Liver (tissue), 10 donors: ENCODE measurements around the gene BCR. TPM values are rescaled to one million over a fixed set of nuclear protein-coding genes. Genes with fewer than 3 reads are reported as not detected.
"Not testable (repeated sequence)": the region's sequence is repeated elsewhere in the genome, so short reads cannot be mapped to it uniquely, and the experiment has no call there.

Experiments
- DNase-seq: peaks from one replicate; pipeline ENCODE4 v3.0.0-alpha.2; 2017; ENCODE audit warnings: low spot score
- H3K27ac ChIP-seq, 2 donors: one replicate each; pipeline ENCODE4 v1.7.0; 2013; ENCODE audit warnings: inconsistent platforms in 2 of 2, low read length in 2 of 2, control low read depth in 1 of 2, low read depth in 1 of 2, mild to moderate bottlenecking in 1 of 2
- H3K27me3 ChIP-seq, 4 donors: one replicate each; pipeline versions ENCODE4 v1.6.1 to v1.7.0; 2013; ENCODE audit warnings: low read length in 3 of 4, inconsistent platforms in 1 of 4, mild to moderate bottlenecking in 1 of 4, moderate library complexity in 1 of 4; ENCODE audit not compliant: control insufficient read depth in 4 of 4, insufficient read depth in 4 of 4
- H3K36me3 ChIP-seq, 4 donors: one replicate each; pipeline versions ENCODE4 v1.6.1 to v1.7.0; 2013; ENCODE audit warnings: low read length in 3 of 4, mild to moderate bottlenecking in 3 of 4, low read depth in 1 of 4, moderate library complexity in 1 of 4; ENCODE audit not compliant: control insufficient read depth in 4 of 4, insufficient read depth in 3 of 4
- H3K4me1 ChIP-seq, 4 donors: one replicate each; pipeline versions ENCODE4 v1.6.1 to v1.7.0; 2013; ENCODE audit warnings: low read length in 3 of 4, mild to moderate bottlenecking in 3 of 4, moderate library complexity in 1 of 4; ENCODE audit not compliant: control insufficient read depth in 4 of 4, insufficient read depth in 4 of 4
- H3K4me3 ChIP-seq, 3 donors: one replicate each; pipeline versions ENCODE4 v1.6.1 to v1.7.0; 2013; ENCODE audit warnings: low read length in 3 of 3, control low read depth in 1 of 3, low read depth in 1 of 3, mild to moderate bottlenecking in 1 of 3
- H3K9ac ChIP-seq, 2 donors: one replicate each; pipeline ENCODE4 v1.7.0; 2013; ENCODE audit warnings: low read length in 2 of 2, mild to moderate bottlenecking in 2 of 2, moderate library complexity in 2 of 2, control low read depth in 1 of 2, low read depth in 1 of 2
- H3K9me3 ChIP-seq, 4 donors: one replicate each; pipeline versions ENCODE4 v1.6.1 to v1.7.0; 2013; ENCODE audit warnings: low read length in 3 of 4; ENCODE audit not compliant: control insufficient read depth in 4 of 4
- EGR1 ChIP-seq, 2 donors: IDR thresholded peaks; 2 replicates each; pipeline ENCODE4 v1.6.1; 2016 to 2018; ENCODE audit warnings: antibody characterized with exemption in 2 of 2, low read depth in 2 of 2
- FOXA1 ChIP-seq: IDR thresholded peaks from 2 replicates; pipeline ENCODE4 v1.6.1; 2016; ENCODE audit warnings: antibody characterized with exemption
- FOXA2 ChIP-seq: IDR thresholded peaks from 2 replicates; pipeline ENCODE4 v1.6.1; 2016; ENCODE audit warnings: antibody characterized with exemption
- GABPA ChIP-seq, 2 donors: IDR thresholded peaks in 1 of 2; conservative IDR thresholded peaks in 1 of 2; 2 replicates each; pipeline ENCODE4 v1.6.1; 2016; ENCODE audit warnings: antibody characterized with exemption in 2 of 2, mild to moderate bottlenecking in 1 of 2, moderate library complexity in 1 of 2
- HNF4A ChIP-seq, 2 donors: conservative IDR thresholded peaks; 2 replicates each; pipeline ENCODE4 v1.6.1; 2016; ENCODE audit warnings: antibody characterized with exemption in 2 of 2, mild to moderate bottlenecking in 2 of 2
- HNF4G ChIP-seq: IDR thresholded peaks from 2 replicates; pipeline ENCODE4 v1.6.1; 2016; ENCODE audit warnings: antibody characterized with exemption
- MAX ChIP-seq: IDR thresholded peaks from 2 replicates; pipeline ENCODE4 v1.6.1; 2016; ENCODE audit warnings: antibody characterized with exemption
- RXRA ChIP-seq, 2 donors: IDR thresholded peaks; 2 replicates each; pipeline ENCODE4 v1.6.1; 2017 to 2018; ENCODE audit warnings: antibody characterized with exemption in 2 of 2, mild to moderate bottlenecking in 1 of 2
- SP1 ChIP-seq: IDR thresholded peaks from 2 replicates; pipeline ENCODE4 v1.6.1; 2018; ENCODE audit warnings: antibody characterized with exemption, mild to moderate bottlenecking
- TAF1 ChIP-seq: conservative IDR thresholded peaks from 2 replicates; pipeline ENCODE4 v1.6.1; 2016; ENCODE audit warnings: antibody characterized with exemption, mild to moderate bottlenecking
- ZBTB33 ChIP-seq: IDR thresholded peaks from 2 replicates; pipeline ENCODE4 v1.6.1; 2016; ENCODE audit warnings: antibody characterized with exemption
- WGBS: extraction: QIAGEN DNeasy Blood & Tissue Kit; methylation state at CpG from one replicate; pipeline ENCODE4 v1.1.7; 2013; 5-methylcytosine and 5-hydroxymethylcytosine counted together
- polyA plus RNA-seq, 2 donors: library from polyadenylated mRNA; stranded (reverse) in 1 of 2; unstranded in 1 of 2; fragments of 200-250 nt in 1 of 2; fragments of >200 nt in 1 of 2; fragmentation: Nextera tagmentation in 1 of 2; extraction: Ambion mirVana in 1 of 2; gene quantifications; one replicate each; pipeline versions ENCODE4 v1.2.1 to v1.2.3, GENCODE V29; 2013 to 2015
- small RNA-seq: library from RNA; depleted of rRNA; stranded (forward); fragments of <200 nt; gene quantifications from one replicate; pipeline ENCODE3, GENCODE V24; 2014
- total RNA-seq, 2 donors: library from RNA; depleted of rRNA; stranded (reverse); fragments of >200 nt; gene quantifications; one replicate each; pipeline ENCODE4 v1.2.3, GENCODE V29; 2014
- donor health status: healthy.
- donor health status: healthy.
- donor health status: healthy.
- donor health status: healthy.
- donor health status: healthy.

Gene BCR
- total and polyA plus RNA-seq, 4 donors = 7.4 to 35.6 (median 18.3) TPM

GRCh38 chr22:23365961-23366360 lies 185.7 kb downstream of the BCR start:
- Histone ChIP-seq H3K27ac (no peak overlapping the region), H3K4me3 (no peak overlapping the region), H3K27me3 (no peaks in the 10 kb centered on the region), H3K4me1 (no peaks in the 10 kb centered on the region), H3K9ac (no peak overlapping the region), H3K36me3 (no peaks in the 10 kb centered on the region), H3K9me3 (no peaks in the 10 kb centered on the region)
- DNase-seq = no peak
- WGBS = 68% methylated on average over 4 of the region's 4 CpGs
- TF ChIP-seq RXRA (IDR thresholded peaks at IDR 0.05) (no peak), FOXA1 (no peak), SP1 (no peak), MAX (no peak), GABPA (IDR thresholded peaks at IDR 0.05 in 1 of 2, conservative IDR thresholded peaks at IDR 0.05 in 1 of 2) (no peak), EGR1 (IDR thresholded peaks at IDR 0.05; ENCODE audit: low read depth in 2 of 2) (no peak), HNF4G (no peak), HNF4A (conservative IDR thresholded peaks at IDR 0.05) (no peak), TAF1 (no peak), FOXA2 (no peak), ZBTB33 (no peak)

- not testable (repeated sequence) for H3K27ac ChIP-seq, H3K4me3 ChIP-seq, H3K36me3 ChIP-seq, H3K27me3 ChIP-seq, DNase-seq, H3K9me3 ChIP-seq, H3K9ac ChIP-seq, H3K4me1 ChIP-seq
- WGBS = 38% methylated on average over 3 of the region's 3 CpGs
These were observed 186.9 kb downstream of the BCR start for GRCh38 chr22:23367196-23367595.

Small RNA genes within 50 kb of the gene (small RNA-seq; reads per million reads assigned to genes)
- gene BCRP8 (not detected), gene RF00017 (not detected), gene RF00066 (not detected), gene RN7SL263P (not detected)

Other genes with a start within 250 kb of the BCR start
- gene GNAZ, start 110.0 kb upstream of the BCR start, total RNA-seq = 1 to 10 TPM in 1 of 2 donors, under 1 TPM in 1; 0.33 to 2.2 TPM
- under 1 TPM; 0.21 to 0.43 TPM for gene GNAZ, start 110.0 kb upstream of the BCR start, polyA plus RNA-seq
- gene RSPH14, start 38.5 kb upstream of the BCR start, total RNA-seq = under 1 TPM in 1 of 2 donors, not detected in 1; 0.09 TPM
- not detected for gene RSPH14, start 38.5 kb upstream of the BCR start, polyA plus RNA-seq
- under 1 TPM; 0.33 to 0.42 TPM for gene RAB36, start 35.0 kb upstream of the BCR start, total RNA-seq
- under 1 TPM; 0.22 to 0.56 TPM for gene RAB36, start 35.0 kb upstream of the BCR start, polyA plus RNA-seq